Endothelial cell of umbilical vein (primary cell): ENCODE results near the gene PCNT. TPM values are rescaled to one million over a fixed set of nuclear protein-coding genes. Genes with fewer than 3 reads are reported as not detected.

Experiments
- BruUV-seq: library from RNA; stranded (reverse); fragments of 400-500 nt; replicated peaks from 2 replicates; lab custom pipeline; 2021; lab: Mats Ljungman, UMichigan
- CTCF ChIA-PET: fragments of 300-600, 350-600 bp; sonication (Branson Sonifier 250); formaldehyde crosslinking; loops from one replicate; lab custom pipeline; 2021; ENCODE audit warnings: antibody characterized with exemption, inconsistent platforms; lab: Charles Lee
- POLR2A ChIA-PET: fragments of 300-600, 350-600 bp; sonication (Branson Sonifier 250); formaldehyde crosslinking; loops from one replicate; lab custom pipeline; 2021; ENCODE audit warnings: antibody characterized with exemption, inconsistent platforms; lab: Charles Lee
- DNase-seq: peaks from one replicate; pipeline ENCODE4 v3.0.0-alpha.2; 2011; ENCODE audit warnings: low read depth, low spot score
- FAIRE-seq: peaks from 2 replicates; lab custom pipeline; 2011; peaks lifted over from hg19 to GRCh38; lab: Jason Lieb, UNC
- H2AFZ ChIP-seq: 2 replicates; pipeline ENCODE4 v1.6.0; 2012; ENCODE audit warnings: low read depth, low read length, control low read depth, inconsistent platforms
- H3K27ac ChIP-seq: 2 replicates; pipeline ENCODE4 v1.5.1; 2011; ENCODE audit warnings: low read depth, mild to moderate bottlenecking, control low read depth, low read length, moderate library complexity; ENCODE audit not compliant: insufficient read depth
- H3K27me3 ChIP-seq, 2 experiments: 2 replicates each; pipeline versions ENCODE4 v1.6.0 to v1.6.1; 2011; ENCODE audit warnings: low read length in 2 of 2, mixed read lengths in 1 of 2; ENCODE audit not compliant: control insufficient read depth in 2 of 2, insufficient read depth in 2 of 2
- H3K36me3 ChIP-seq, 2 experiments: 2 replicates in 1 of 2; 3 replicates in 1 of 2; pipeline ENCODE4 v1.5.1; 2011; ENCODE audit warnings: low read length in 2 of 2, mild to moderate bottlenecking in 1 of 2, moderate library complexity in 1 of 2; ENCODE audit not compliant: control insufficient read depth in 2 of 2, insufficient read depth in 2 of 2; ENCODE audit errors: extremely low read depth in 1 of 2
- H3K4me1 ChIP-seq: 3 replicates; pipeline ENCODE4 v1.5.1; 2011; ENCODE audit warnings: mild to moderate bottlenecking, low read length; ENCODE audit not compliant: control insufficient read depth, insufficient read depth; ENCODE audit errors: extremely low read depth
- H3K4me2 ChIP-seq: 2 replicates; pipeline ENCODE4 v1.6.1; 2011; ENCODE audit warnings: low read length, control low read depth, mixed read lengths; ENCODE audit not compliant: insufficient read depth
- H3K4me3 ChIP-seq, 3 experiments: fragments of 200-600 bp in 1 of 3; sonication (generic), shearing (Covaris generic) in 1 of 3; replicated peaks in 1 of 3; 2 replicates each; pipeline ENCODE4 v1.5.1; 2011 to 2016; ENCODE audit warnings: control low read depth in 3 of 3, low read length in 3 of 3, mild to moderate bottlenecking in 2 of 3, inconsistent platforms in 1 of 3, low read depth in 1 of 3, moderate library complexity in 1 of 3; ENCODE audit not compliant: insufficient read depth in 1 of 3
- H3K79me2 ChIP-seq: 2 replicates; pipeline ENCODE4 v1.6.0; 2012; ENCODE audit warnings: low read length, inconsistent platforms; ENCODE audit not compliant: control insufficient read depth, insufficient read depth
- H3K9ac ChIP-seq: replicated peaks from 2 replicates; pipeline ENCODE3; 2011; ENCODE audit warnings: low read length, control low read depth; ENCODE audit not compliant: insufficient read depth; ENCODE audit errors: extremely low read depth
- H3K9me1 ChIP-seq: replicated peaks from 3 replicates; pipeline ENCODE4 v1.6.0; 2011; ENCODE audit warnings: mild to moderate bottlenecking, low read length; ENCODE audit not compliant: control insufficient read depth, insufficient read depth; ENCODE audit errors: extremely low read depth
- H3K9me3 ChIP-seq: replicated peaks from 2 replicates; pipeline ENCODE4 v1.5.1; 2012; ENCODE audit warnings: low read length, inconsistent platforms; ENCODE audit not compliant: control insufficient read depth, insufficient read depth
- H4K20me1 ChIP-seq: replicated peaks from 2 replicates; pipeline ENCODE3; 2011; ENCODE audit warnings: mild to moderate bottlenecking, low read length; ENCODE audit not compliant: control insufficient read depth, insufficient read depth; ENCODE audit errors: extremely low read depth
- EZH2 ChIP-seq: IDR thresholded peaks from 2 replicates; pipeline ENCODE4 v1.6.1; 2012; ENCODE audit warnings: borderline replicate concordance, low read depth, mild to moderate bottlenecking, moderate library complexity, low read length, inconsistent platforms; ENCODE audit not compliant: severe bottlenecking
- FOS ChIP-seq: IDR thresholded peaks from 2 replicates; pipeline ENCODE4 v1.6.1; 2011; ENCODE audit warnings: mild to moderate bottlenecking, low read length, moderate library complexity, borderline replicate concordance; ENCODE audit not compliant: insufficient read depth
- GATA2 ChIP-seq: IDR thresholded peaks from 2 replicates; pipeline ENCODE4 v1.7.0; 2011; ENCODE audit warnings: low read depth, mild to moderate bottlenecking, moderate library complexity, mixed read lengths, low read length; ENCODE audit not compliant: insufficient read length, insufficient read depth
- JUN ChIP-seq: IDR thresholded peaks from 2 replicates; pipeline ENCODE4 v1.6.1; 2011; ENCODE audit warnings: borderline replicate concordance, low read depth; ENCODE audit not compliant: insufficient read length, insufficient read depth
- MAX ChIP-seq: IDR thresholded peaks from 2 replicates; pipeline ENCODE4 v1.6.1; 2011; ENCODE audit not compliant: insufficient read depth, insufficient read length
- MYC ChIP-seq: IDR thresholded peaks from one replicate; pipeline ENCODE4 v1.6.1; 2011; ENCODE audit warnings: mild to moderate bottlenecking, low read depth, low read length
- POLR2A ChIP-seq: IDR thresholded peaks from 2 replicates; pipeline ENCODE4 v1.6.1; 2012; ENCODE audit warnings: low read depth, mild to moderate bottlenecking, control low read depth, low read length
- POLR2AphosphoS5 ChIP-seq: IDR thresholded peaks from 2 replicates; pipeline ENCODE4 v1.6.1; 2012; ENCODE audit warnings: low read depth, mild to moderate bottlenecking, control low read depth, low read length, moderate library complexity; ENCODE audit not compliant: insufficient read depth
- dilution Hi-C: fragments of 300-500 bp; cut with MboI; formaldehyde crosslinking; loops from one replicate; pipeline ENCODE4 v1.15.0; 2019; ENCODE audit warnings: low sequenced_read_pairs; ENCODE audit not compliant: extremely low pct_ligation_motif_present
- intact Hi-C: fragments of 100-400 bp; cut with micrococcal nuclease; formaldehyde crosslinking; loops from one replicate; pipeline ENCODE4 v1.10.0; 2022
- polyA plus RNA-seq, 4 experiments: library from polyadenylated mRNA; depleted of rRNA in 3 of 4; stranded (reverse) in 3 of 4; unstranded in 1 of 4; fragments of >200 nt; gene quantifications; 2 replicates each; pipeline versions ENCODE4 v1.2.1 to v1.2.3, GENCODE V29; 2011 to 2012; ENCODE audit warnings: missing spikeins in 1 of 4
- total RNA-seq: library from RNA; stranded (reverse); gene quantifications from 2 replicates; pipeline ENCODE4 v1.2.3, GENCODE V29; 2021
- TF ChIP-seq, protein P1 (sequence below), 2 donors: IDR thresholded peaks; 1 replicate in 1 of 2; 2 replicates in 1 of 2; pipeline ENCODE4 v1.5.1; 2011; ENCODE audit warnings: low read length in 2 of 2, mild to moderate bottlenecking in 2 of 2, moderate library complexity in 2 of 2, control low read depth in 1 of 2, inconsistent platforms in 1 of 2, low read depth in 1 of 2; ENCODE audit not compliant: insufficient read depth in 1 of 2; ENCODE audit errors: extremely low read depth in 1 of 2

PCNT gene
- total and polyA plus RNA-seq, 2 donors (not counting 3 experiments of a cell fraction or from before 2014, with no cell fraction given): 9.6 to 49.5 TPM

DNA sequence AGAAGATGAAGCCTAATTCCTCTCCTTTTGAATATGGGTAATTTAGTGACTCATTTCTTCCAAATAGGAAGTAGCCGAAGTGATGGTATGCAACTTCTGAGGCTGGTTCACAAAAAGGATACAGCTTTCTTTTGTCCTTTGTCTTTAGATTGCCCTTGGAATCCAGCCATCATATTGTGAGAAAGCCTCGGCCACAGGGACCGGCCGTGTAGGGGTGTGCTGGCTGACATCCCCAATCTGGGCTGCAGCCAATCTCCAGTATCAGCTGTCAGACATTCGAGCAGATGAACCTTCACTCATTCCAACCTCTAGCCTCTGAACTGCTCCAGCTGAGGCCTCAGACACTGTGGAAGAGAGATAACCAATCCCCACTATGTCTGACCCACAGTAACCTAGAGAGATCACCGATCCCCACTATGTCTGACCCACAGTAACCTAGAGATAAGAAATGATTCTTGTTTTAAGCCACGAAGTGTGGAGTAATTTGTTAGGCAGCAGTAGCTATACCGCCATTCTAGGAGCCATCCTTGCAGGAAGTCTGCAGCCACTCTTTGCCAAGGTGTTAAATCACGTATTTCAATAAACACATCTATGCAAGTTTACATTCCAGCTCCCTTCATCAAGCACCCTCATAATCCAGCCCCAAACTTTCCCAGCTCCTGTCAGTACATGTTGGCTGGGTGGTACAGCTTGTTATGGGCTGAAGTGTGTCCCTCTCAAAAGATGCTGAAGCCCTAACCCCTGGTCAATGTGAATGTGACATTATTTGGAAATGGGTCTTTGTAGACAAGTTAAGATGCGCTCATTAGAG lies 131.8 kb downstream of the PCNT start:
- Histone ChIP-seq H4K20me1 (no peaks in the 10 kb centered on the region), H3K9ac (peak overlapping the region; percentile 48), H3K79me2 (peaks cover 28% of the 10 kb centered on the region), H3K4me2 (peak overlapping the region; percentile 45), H3K9me1 (no peaks in the 10 kb centered on the region), H3K4me3 (no peak overlapping the region), H3K9me3 (no peaks in the 10 kb centered on the region), H3K36me3 (no peaks in the 10 kb centered on the region), H3K27me3 (no peaks in the 10 kb centered on the region), H3K4me1 (peaks cover 35% of the 10 kb centered on the region), H3K27ac (peak overlapping the region; percentile 61), H2AFZ (no peak overlapping the region)
- FAIRE-seq (peak; percentile 87), DNase-seq (peak; percentile 98)
- dilution Hi-C loops (no loop called here), intact Hi-C loops (loop anchor here (2.0 to 5.0 kb wide), 2 partner anchors 62 to 131 kb away; partner anchors contain the start of gene PCNT)
- ChIA-PET POLR2A (interaction anchor here (0.5 kb wide), 1 partner anchor 61 kb away, joined by 5 read pairs; no protein-coding TSS in a partner anchor), CTCF (interaction anchor here (1.0 to 1.6 kb wide), 3 partner anchors 45 to 312 kb away, joined by 3 to 5 read pairs (median 3); no protein-coding TSS in a partner anchor)
- no TSS peak for BruUV-seq
- peak; percentile 95 for TF ChIP-seq JUN
- no peak for TF ChIP-seq POLR2A
- TF ChIP-seq FOS: peak; percentile 83
- no peak for TF ChIP-seq MYC
- TF ChIP-seq, protein P1, sequence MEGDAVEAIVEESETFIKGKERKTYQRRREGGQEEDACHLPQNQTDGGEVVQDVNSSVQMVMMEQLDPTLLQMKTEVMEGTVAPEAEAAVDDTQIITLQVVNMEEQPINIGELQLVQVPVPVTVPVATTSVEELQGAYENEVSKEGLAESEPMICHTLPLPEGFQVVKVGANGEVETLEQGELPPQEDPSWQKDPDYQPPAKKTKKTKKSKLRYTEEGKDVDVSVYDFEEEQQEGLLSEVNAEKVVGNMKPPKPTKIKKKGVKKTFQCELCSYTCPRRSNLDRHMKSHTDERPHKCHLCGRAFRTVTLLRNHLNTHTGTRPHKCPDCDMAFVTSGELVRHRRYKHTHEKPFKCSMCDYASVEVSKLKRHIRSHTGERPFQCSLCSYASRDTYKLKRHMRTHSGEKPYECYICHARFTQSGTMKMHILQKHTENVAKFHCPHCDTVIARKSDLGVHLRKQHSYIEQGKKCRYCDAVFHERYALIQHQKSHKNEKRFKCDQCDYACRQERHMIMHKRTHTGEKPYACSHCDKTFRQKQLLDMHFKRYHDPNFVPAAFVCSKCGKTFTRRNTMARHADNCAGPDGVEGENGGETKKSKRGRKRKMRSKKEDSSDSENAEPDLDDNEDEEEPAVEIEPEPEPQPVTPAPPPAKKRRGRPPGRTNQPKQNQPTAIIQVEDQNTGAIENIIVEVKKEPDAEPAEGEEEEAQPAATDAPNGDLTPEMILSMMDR (IDR thresholded peaks at IDR 0.05; ENCODE audit: extremely low read depth in 1 of 2, insufficient read depth in 1 of 2, low read depth in 1 of 2, low read length in 2 of 2): no peak
- peak; percentile 65 for TF ChIP-seq GATA2
- no peak for TF ChIP-seq EZH2
- TF ChIP-seq MAX: no peak
- peak; percentile 64 for TF ChIP-seq POLR2AphosphoS5
